Thoracic aorta (tissue), 2 donors: Measurements from ENCODE around the gene ABCC2. TPM values are rescaled to one million over a fixed set of nuclear protein-coding genes. Genes with fewer than 3 reads are reported as not detected.

Experiments
- ATAC-seq: fragments of 150-250 bp; one replicate; pipeline ENCODE4 v1.8.0; 2017; ENCODE audit warnings: low read depth; ENCODE audit not compliant: insufficient number of reproducible peaks, low FRiP score
- DNase-seq: peaks from one replicate; pipeline ENCODE4 v3.0.0-alpha.2; 2020; ENCODE audit warnings: low spot score
- H3K27ac ChIP-seq, 2 donors: fragments of 200-600 bp; sonication (generic); 1 replicate in 1 of 2; 2 replicates in 1 of 2; pipeline ENCODE4 v1.5.1; 2016; ENCODE audit warnings: mild to moderate bottlenecking in 2 of 2, moderate library complexity in 2 of 2
- H3K27me3 ChIP-seq: fragments of 200-600 bp; sonication (generic); replicated peaks from 2 replicates; pipeline ENCODE4 v1.6.0; 2016; ENCODE audit warnings: mild to moderate bottlenecking; ENCODE audit not compliant: insufficient read depth
- H3K36me3 ChIP-seq: fragments of 200-600 bp; sonication (generic); one replicate; pipeline ENCODE4 v1.5.1; 2016
- H3K4me1 ChIP-seq, 2 donors: fragments of 200-600 bp; sonication (generic); 1 replicate in 1 of 2; 2 replicates in 1 of 2; pipeline versions ENCODE4 v1.5.1 to v1.6.0; 2016; ENCODE audit warnings: low read depth in 2 of 2, mild to moderate bottlenecking in 1 of 2; ENCODE audit not compliant: control insufficient read depth in 1 of 2
- H3K4me3 ChIP-seq: fragments of 200-600 bp; sonication (generic); 2 replicates; pipeline ENCODE4 v1.5.1; 2016; ENCODE audit warnings: mild to moderate bottlenecking
- H3K9me3 ChIP-seq: fragments of 200-600 bp; sonication (generic); 2 replicates; pipeline ENCODE4 v1.5.1; 2016
- total RNA-seq, 2 donors: library from RNA; depleted of rRNA; stranded (reverse); fragments of >200 nt; gene quantifications; one replicate each; pipeline versions ENCODE4 v1.1.0 to v1.2.3, GENCODE V29; 2016
- TF ChIP-seq, protein P1 (sequence below): fragments of 200-600 bp; sonication (generic); IDR thresholded peaks from one replicate; pipeline ENCODE4 v1.5.1; 2019; ENCODE audit warnings: antibody characterized with exemption

ABCC2 gene
- total RNA-seq, 2 donors from 2014 or later, result 0.71 to 1.2 TPM

DNA sequence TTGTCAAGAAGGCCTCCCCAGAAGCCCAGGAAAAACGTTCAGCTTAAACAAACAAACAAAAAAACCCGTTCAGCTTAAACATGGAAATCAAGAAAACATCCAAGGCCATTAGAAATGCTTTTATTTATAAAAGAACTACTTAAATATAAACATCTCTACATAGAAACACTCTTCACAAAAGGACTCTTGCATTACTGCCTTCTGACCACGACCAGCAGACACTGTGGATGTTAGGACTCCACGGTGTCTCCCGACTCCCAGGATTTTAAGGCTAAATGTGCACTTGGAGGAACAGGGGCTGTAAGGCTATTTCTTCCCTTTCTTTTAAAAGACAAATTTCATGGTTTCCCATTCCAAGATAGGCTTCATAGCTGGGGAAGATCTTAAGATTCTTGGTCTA is 93.0 kb downstream of the ABCC2 start:
- Histone ChIP-seq H3K4me1 (no peaks in the 10 kb centered on the region), H3K4me3 (no peak overlapping the region), H3K9me3 (no peaks in the 10 kb centered on the region), H3K27ac (no peak overlapping the region), H3K27me3 (no peaks in the 10 kb centered on the region), H3K36me3 (peaks cover 29% of the 10 kb centered on the region)
- TF ChIP-seq, protein P1, sequence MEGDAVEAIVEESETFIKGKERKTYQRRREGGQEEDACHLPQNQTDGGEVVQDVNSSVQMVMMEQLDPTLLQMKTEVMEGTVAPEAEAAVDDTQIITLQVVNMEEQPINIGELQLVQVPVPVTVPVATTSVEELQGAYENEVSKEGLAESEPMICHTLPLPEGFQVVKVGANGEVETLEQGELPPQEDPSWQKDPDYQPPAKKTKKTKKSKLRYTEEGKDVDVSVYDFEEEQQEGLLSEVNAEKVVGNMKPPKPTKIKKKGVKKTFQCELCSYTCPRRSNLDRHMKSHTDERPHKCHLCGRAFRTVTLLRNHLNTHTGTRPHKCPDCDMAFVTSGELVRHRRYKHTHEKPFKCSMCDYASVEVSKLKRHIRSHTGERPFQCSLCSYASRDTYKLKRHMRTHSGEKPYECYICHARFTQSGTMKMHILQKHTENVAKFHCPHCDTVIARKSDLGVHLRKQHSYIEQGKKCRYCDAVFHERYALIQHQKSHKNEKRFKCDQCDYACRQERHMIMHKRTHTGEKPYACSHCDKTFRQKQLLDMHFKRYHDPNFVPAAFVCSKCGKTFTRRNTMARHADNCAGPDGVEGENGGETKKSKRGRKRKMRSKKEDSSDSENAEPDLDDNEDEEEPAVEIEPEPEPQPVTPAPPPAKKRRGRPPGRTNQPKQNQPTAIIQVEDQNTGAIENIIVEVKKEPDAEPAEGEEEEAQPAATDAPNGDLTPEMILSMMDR, result no peak
- ATAC-seq, result no peak
- no peak for DNase-seq

DNA sequence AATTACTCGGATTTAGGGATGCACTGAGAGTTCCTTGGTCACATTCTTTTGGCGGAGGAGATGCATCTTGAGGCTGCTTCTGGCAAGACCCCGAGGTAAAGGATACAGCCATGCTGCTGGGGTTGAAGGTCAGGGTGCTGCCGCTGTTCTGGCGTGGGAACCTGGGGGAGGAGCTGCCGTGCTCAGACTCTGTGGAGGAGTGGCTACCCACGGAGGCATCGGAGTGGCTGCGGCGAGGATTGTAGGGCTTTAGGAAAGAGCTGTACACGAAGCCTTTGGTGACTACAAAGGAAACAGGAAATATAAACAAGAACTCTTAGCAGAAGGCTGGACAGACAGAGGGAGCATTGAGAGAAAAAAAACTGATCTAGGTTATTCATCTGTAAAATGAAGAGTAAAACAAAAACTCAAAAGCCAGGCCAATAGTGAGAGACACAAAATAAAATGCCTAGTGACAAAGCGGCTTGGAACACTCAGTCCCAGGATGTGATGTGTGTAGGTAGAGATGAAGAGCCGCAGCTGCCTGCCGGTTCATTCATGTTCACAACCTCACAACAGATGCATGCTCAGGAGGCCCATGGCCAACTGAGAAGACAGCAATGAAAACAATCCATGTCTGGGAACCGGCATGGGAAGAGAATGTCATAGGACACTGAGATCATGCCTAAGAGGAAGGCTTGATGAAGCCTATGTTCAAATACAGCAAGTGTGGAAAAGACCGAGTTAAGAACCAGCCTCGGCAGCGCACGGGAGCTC is 97.8 kb downstream of the ABCC2 start:
- DNase-seq, result no peak
- ATAC-seq, result no peak
- H3K27me3 ChIP-seq, result no peaks in the 10 kb centered on the region
- H3K36me3 ChIP-seq, result peaks cover 46% of the 10 kb centered on the region
- TF ChIP-seq, protein P1, result no peak
- H3K4me3 ChIP-seq, result no peak overlapping the region
- H3K9me3 ChIP-seq, result no peaks in the 10 kb centered on the region
- no peaks in the 10 kb centered on the region for H3K4me1 ChIP-seq
- no peak overlapping the region for H3K27ac ChIP-seq

DNA sequence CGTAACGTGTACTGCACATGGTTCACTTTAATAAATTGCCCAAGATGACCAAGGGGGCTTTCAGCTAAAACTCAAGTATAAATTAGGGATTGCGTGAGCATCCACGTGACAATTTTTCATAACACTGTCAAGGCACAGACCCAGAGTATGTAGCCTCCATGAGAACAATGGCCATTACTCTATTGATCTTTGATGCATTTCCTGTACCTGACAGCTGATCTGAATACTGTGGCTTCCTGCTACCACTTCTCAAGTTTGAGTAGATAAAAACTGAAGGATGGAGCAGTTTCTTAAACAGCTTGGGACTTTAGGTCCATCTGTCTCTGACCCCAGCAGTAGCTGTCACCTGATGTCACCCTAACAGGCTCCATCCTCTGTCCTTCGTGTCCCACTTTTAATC is 98.9 kb downstream of the ABCC2 start:
- Histone ChIP-seq H3K36me3 (peaks cover 46% of the 10 kb centered on the region), H3K27ac (no peak overlapping the region), H3K4me3 (no peak overlapping the region), H3K9me3 (no peaks in the 10 kb centered on the region), H3K4me1 (no peaks in the 10 kb centered on the region), H3K27me3 (no peaks in the 10 kb centered on the region)
- ATAC-seq (no peak), DNase-seq (no peak)
- TF ChIP-seq, protein P1, result no peak

DNA sequence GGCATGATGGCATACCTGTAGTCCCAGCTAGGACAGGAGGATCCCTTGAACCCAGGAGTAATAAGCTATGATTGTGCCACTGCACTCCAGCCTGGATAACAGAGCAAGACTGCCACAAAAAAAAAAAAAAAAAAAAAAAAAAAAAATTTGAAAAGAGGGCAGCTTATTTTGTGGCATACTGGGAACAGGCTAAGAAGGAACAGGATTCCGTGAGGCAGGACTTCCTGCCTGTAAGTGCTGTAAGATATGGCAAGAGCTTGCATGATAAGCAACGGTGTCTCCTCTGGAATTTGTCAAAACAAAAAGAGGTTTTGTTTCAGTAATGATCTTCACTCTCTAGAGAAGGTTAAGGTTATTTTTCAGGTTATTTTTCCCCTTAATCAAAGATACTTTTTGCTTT is 101.1 kb downstream of the ABCC2 start:
- Histone ChIP-seq H3K36me3 (peaks cover 37% of the 10 kb centered on the region), H3K9me3 (no peaks in the 10 kb centered on the region), H3K4me3 (no peak overlapping the region), H3K27ac (no peak overlapping the region), H3K27me3 (no peaks in the 10 kb centered on the region), H3K4me1 (no peaks in the 10 kb centered on the region)
- DNase-seq, result no peak
- TF ChIP-seq, protein P1, result no peak
- ATAC-seq, result no peak

DNA sequence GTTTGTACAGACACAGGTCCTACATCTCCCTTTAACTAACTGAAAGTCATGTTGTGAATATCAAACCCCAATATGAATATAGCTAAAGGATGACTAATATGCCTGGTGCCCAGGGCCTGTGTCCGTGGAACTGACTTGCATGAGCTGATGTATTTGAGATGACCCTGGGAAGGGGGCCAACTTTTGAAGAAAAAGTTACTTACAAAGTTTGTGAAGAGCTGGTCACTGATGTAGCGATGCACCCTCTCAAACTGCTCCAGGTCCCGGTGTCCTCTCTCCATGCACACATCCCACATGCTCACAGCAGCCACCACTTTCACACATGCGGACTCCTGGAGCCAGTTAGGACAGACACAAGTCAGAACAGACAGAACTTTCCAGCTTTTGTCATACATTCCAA is 106.2 kb downstream of the ABCC2 start:
- no peaks in the 10 kb centered on the region for H3K4me1 ChIP-seq
- TF ChIP-seq, protein P1, result no peak
- H3K9me3 ChIP-seq, result no peaks in the 10 kb centered on the region
- no peak for DNase-seq
- H3K36me3 ChIP-seq, result peaks cover 18% of the 10 kb centered on the region
- no peak for ATAC-seq
- H3K27ac ChIP-seq, result no peak overlapping the region
- H3K4me3 ChIP-seq, result no peak overlapping the region
- no peaks in the 10 kb centered on the region for H3K27me3 ChIP-seq
